DND-41 (cell line): ENCODE results near the gene SRRM5.

Source experiments
- ATAC-seq: fragments of 200-7000 bp; cut with Tn5 transposase; 3 replicates; pipeline ENCODE4 v1.9.1; 2021; ENCODE audit warnings: low read depth; ENCODE audit not compliant: insufficient read depth
- DNase-seq: peaks from one replicate; pipeline ENCODE4 v3.0.0-alpha.2; 2020
- H2AFZ ChIP-seq: 2 replicates; pipeline ENCODE4 v1.6.0; 2012; ENCODE audit warnings: low read depth, low read length
- H3K27ac ChIP-seq: 2 replicates; pipeline ENCODE4 v1.5.1; 2012; ENCODE audit warnings: low read length, inconsistent platforms
- H3K27me3 ChIP-seq: fragments of 200-600 bp; sonication (generic); 2 replicates; pipeline ENCODE4 v1.6.0; 2012; ENCODE audit warnings: low read length, mild to moderate bottlenecking, inconsistent platforms; ENCODE audit not compliant: insufficient read depth, poor library complexity
- H3K36me3 ChIP-seq: 2 replicates; pipeline ENCODE4 v1.5.1; 2012; ENCODE audit warnings: low read length, inconsistent platforms; ENCODE audit not compliant: insufficient read depth
- H3K4me1 ChIP-seq: 2 replicates; pipeline ENCODE4 v1.5.1; 2012; ENCODE audit warnings: mild to moderate bottlenecking, low read length; ENCODE audit not compliant: insufficient read depth
- H3K4me2 ChIP-seq: 2 replicates; pipeline ENCODE4 v1.6.0; 2012; ENCODE audit warnings: mild to moderate bottlenecking, moderate library complexity, low read length, inconsistent platforms; ENCODE audit not compliant: insufficient read depth
- H3K4me3 ChIP-seq, 2 experiments: fragments of 200-600 bp in 1 of 2; shearing (Covaris generic) in 1 of 2; 2 replicates each; pipeline ENCODE4 v1.5.1; 2012 to 2016; ENCODE audit warnings: inconsistent platforms in 2 of 2, low read length in 2 of 2, mild to moderate bottlenecking in 2 of 2, low read depth in 1 of 2, moderate library complexity in 1 of 2
- H3K79me2 ChIP-seq: 2 replicates; pipeline ENCODE4 v1.6.0; 2012; ENCODE audit warnings: low read length, inconsistent platforms; ENCODE audit not compliant: insufficient read depth
- H3K9ac ChIP-seq: 2 replicates; pipeline ENCODE4 v1.6.0; 2012; ENCODE audit warnings: low read depth, mild to moderate bottlenecking, inconsistent platforms, low read length, moderate library complexity
- H3K9me3 ChIP-seq: 2 replicates; pipeline ENCODE4 v1.5.1; 2012; ENCODE audit warnings: low read length, moderate library complexity, mild to moderate bottlenecking, inconsistent platforms; ENCODE audit not compliant: insufficient read depth, severe bottlenecking
- H4K20me1 ChIP-seq: 2 replicates; pipeline ENCODE4 v1.6.0; 2012; ENCODE audit warnings: low read length; ENCODE audit not compliant: insufficient read depth
- EZH2 ChIP-seq: IDR thresholded peaks from 3 replicates; pipeline ENCODE4 v1.6.1; 2012; ENCODE audit warnings: borderline replicate concordance, low read depth, mild to moderate bottlenecking, moderate library complexity, low read length, inconsistent platforms; ENCODE audit not compliant: severe bottlenecking
- TF ChIP-seq, protein P1 (sequence below): IDR thresholded peaks from 2 replicates; pipeline ENCODE4 v1.5.1; 2012; ENCODE audit warnings: borderline replicate concordance, low read length, moderate library complexity, mild to moderate bottlenecking; ENCODE audit not compliant: poor library complexity, severe bottlenecking; ENCODE audit errors: extremely low read depth

The SRRM5 gene

GRCh38 chr19:43575156-43575950 is 36.5 kb upstream of the SRRM5 start, which contains the start of the genes PINLYP and XRCC1:
PINLYP (plus strand) TSS chr19:43575801; CDS start chr19:43577192, 1,391 bp downstream.
XRCC1 (minus strand) TSS chr19:43575527; CDS start chr19:43575458, 69 bp downstream.
- H2AFZ ChIP-seq, result peak within 1 kb of the TSS; percentile 81
- TF ChIP-seq, protein P1, sequence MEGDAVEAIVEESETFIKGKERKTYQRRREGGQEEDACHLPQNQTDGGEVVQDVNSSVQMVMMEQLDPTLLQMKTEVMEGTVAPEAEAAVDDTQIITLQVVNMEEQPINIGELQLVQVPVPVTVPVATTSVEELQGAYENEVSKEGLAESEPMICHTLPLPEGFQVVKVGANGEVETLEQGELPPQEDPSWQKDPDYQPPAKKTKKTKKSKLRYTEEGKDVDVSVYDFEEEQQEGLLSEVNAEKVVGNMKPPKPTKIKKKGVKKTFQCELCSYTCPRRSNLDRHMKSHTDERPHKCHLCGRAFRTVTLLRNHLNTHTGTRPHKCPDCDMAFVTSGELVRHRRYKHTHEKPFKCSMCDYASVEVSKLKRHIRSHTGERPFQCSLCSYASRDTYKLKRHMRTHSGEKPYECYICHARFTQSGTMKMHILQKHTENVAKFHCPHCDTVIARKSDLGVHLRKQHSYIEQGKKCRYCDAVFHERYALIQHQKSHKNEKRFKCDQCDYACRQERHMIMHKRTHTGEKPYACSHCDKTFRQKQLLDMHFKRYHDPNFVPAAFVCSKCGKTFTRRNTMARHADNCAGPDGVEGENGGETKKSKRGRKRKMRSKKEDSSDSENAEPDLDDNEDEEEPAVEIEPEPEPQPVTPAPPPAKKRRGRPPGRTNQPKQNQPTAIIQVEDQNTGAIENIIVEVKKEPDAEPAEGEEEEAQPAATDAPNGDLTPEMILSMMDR, result no peak
- TF ChIP-seq EZH2, result no peak
- peak; percentile 97 for ATAC-seq
- DNase-seq, result peak; percentile 98
- peak within 1 kb of the TSS; percentile 90 for H3K4me2 ChIP-seq
- H3K79me2 ChIP-seq, result peaks cover 45% of the 10 kb centered on the region
- peaks cover 8% of the 10 kb centered on the region for H3K36me3 ChIP-seq
- H3K9me3 ChIP-seq, result no peaks in the 10 kb centered on the region
- peak within 1 kb of the TSS; percentile 87 for H3K27ac ChIP-seq
- peak within 1 kb of the TSS; percentile 76 for H3K9ac ChIP-seq
- H3K4me3 ChIP-seq, result peak within 1 kb of the TSS; percentile 67 to 80
- H3K4me1 ChIP-seq, result peaks cover 37% of the 10 kb centered on the region
- no peaks in the 10 kb centered on the region for H3K27me3 ChIP-seq
- peaks cover 5% of the 10 kb centered on the region for H4K20me1 ChIP-seq

GRCh38 chr19:43575955-43576878 is 35.7 kb upstream of the SRRM5 start:
- Histone ChIP-seq H4K20me1 (no peaks in the 10 kb centered on the region), H3K9me3 (no peaks in the 10 kb centered on the region), H3K36me3 (peaks cover 8% of the 10 kb centered on the region), H3K79me2 (peaks cover 40% of the 10 kb centered on the region), H3K4me1 (peaks cover 45% of the 10 kb centered on the region), H3K4me2 (peak overlapping the region; percentile 90), H3K4me3 (peak overlapping the region in 1 of 2 experiments; percentile 50; a peak in 2 of 4 replicates), H2AFZ (peak overlapping the region; percentile 55), H3K27me3 (no peaks in the 10 kb centered on the region), H3K9ac (peak overlapping the region; percentile 45), H3K27ac (peak overlapping the region; percentile 63)
- DNase-seq (no peak), ATAC-seq (0 out of 3 replicates have a peak, but pooled peaks have one; percentile 6)
- TF ChIP-seq, protein P1, result no peak
- no peak for TF ChIP-seq EZH2

DNA sequence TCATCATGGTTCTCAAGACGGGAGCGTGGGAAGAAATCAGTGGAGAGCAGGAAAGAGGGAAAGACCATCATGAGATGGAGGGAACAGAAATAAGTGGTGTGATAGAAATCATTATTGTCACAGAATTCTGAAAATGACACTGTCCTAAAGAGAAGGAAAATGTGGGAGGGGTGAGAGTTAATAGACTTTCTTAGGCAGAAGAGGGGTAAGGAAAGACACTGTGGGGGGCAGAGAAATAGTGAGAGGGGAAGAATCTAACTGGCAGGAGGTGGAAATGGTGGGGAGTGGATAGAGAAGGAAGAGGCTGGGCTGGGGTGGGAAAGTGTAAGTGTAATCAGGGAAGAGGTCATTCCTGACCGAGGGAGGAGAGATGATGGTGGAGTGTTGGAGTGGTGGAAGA is 33.1 kb upstream of the SRRM5 start:
- H3K27me3 ChIP-seq, result no peaks in the 10 kb centered on the region
- H3K4me2 ChIP-seq, result no peak overlapping the region
- no peak for DNase-seq
- no peaks in the 10 kb centered on the region for H3K9me3 ChIP-seq
- no peak overlapping the region for H3K27ac ChIP-seq
- H3K36me3 ChIP-seq, result peaks cover 4% of the 10 kb centered on the region; the same call in 1 of the 2 replicates
- H3K4me3 ChIP-seq, result no peak overlapping the region
- H4K20me1 ChIP-seq, result no peaks in the 10 kb centered on the region
- TF ChIP-seq, protein P1, result no peak
- TF ChIP-seq EZH2, result no peak
- peaks cover 50% of the 10 kb centered on the region for H3K4me1 ChIP-seq
- no peak overlapping the region for H3K9ac ChIP-seq
- H2AFZ ChIP-seq, result no peak overlapping the region
- peaks cover 23% of the 10 kb centered on the region for H3K79me2 ChIP-seq
- no peak for ATAC-seq
